NCI-H748 (cell line): ENCODE measurements around the gene DPEP1.
"Not testable (repeated sequence)": the region's sequence is repeated elsewhere in the genome, so short reads cannot be mapped to it uniquely, and the experiment has no call there.

ENCODE experiments used
- DNase-seq: peaks from one replicate; lab custom pipeline; 2025; ENCODE audit not compliant: unreplicated experiment; lab: John Stamatoyannopoulos, UW

Gene DPEP1

GRCh38 chr16:89618109-89618998 is 4.9 kb downstream of the DPEP1 start:
- DNase-seq = no peak

GRCh38 chr16:89619840-89620239 is 6.4 kb downstream of the DPEP1 start:
- no peak for DNase-seq

- DNase-seq = no peak
These were observed 7.0 kb downstream of the DPEP1 start for GRCh38 chr16:89620406-89620841.

- DNase-seq = no peak
These were observed 7.8 kb downstream of the DPEP1 start for GRCh38 chr16:89621136-89621697.

GRCh38 chr16:89621698-89622409 is 8.4 kb downstream of the DPEP1 start:
- no peak for DNase-seq

GRCh38 chr16:89623511-89624261 is 10.2 kb downstream of the DPEP1 start:
- no peak for DNase-seq

GRCh38 chr16:89624777-89625761 is 11.6 kb downstream of the DPEP1 start:
- DNase-seq = no peak

GRCh38 chr16:89629827-89630610 is 16.6 kb downstream of the DPEP1 start:
- DNase-seq = no peak

- no peak for DNase-seq
These were observed 19.7 kb downstream of the DPEP1 start for GRCh38 chr16:89633064-89633631.

GRCh38 chr16:89634463-89635385 is 21.3 kb downstream of the DPEP1 start:
- DNase-seq = not testable (repeated sequence)

GRCh38 chr16:89636663-89637062 is 23.2 kb downstream of the DPEP1 start:
- DNase-seq = no peak

GRCh38 chr16:89637379-89637778 is 23.9 kb downstream of the DPEP1 start:
- no peak for DNase-seq

GRCh38 chr16:89638455-89638854 is 25.0 kb downstream of the DPEP1 start:
- DNase-seq = no peak

GRCh38 chr16:89639385-89639784 is 25.9 kb downstream of the DPEP1 start:
- DNase-seq = no peak

GRCh38 chr16:89641458-89642119 is 28.1 kb downstream of the DPEP1 start:
- no peak for DNase-seq

- no peak for DNase-seq
These were observed 29.1 kb downstream of the DPEP1 start for GRCh38 chr16:89642574-89642973.

- no peak for DNase-seq
These were observed 30.4 kb downstream of the DPEP1 start for GRCh38 chr16:89643769-89644300.
